GM21367 (cell line): Measurements from ENCODE around the gene HMGCS1.
A peak's percentile ranks its signal among the peaks of the same experiment; 100 is the strongest.
"Not testable (repeated sequence)": the region's sequence is repeated elsewhere in the genome, so short reads cannot be mapped to it uniquely, and the experiment has no call there.

Source experiments
- ATAC-seq: cut with Tn5 transposase; IDR thresholded peaks from one replicate; pipeline ENCODE4 v1.9.1; 2021; ENCODE audit not compliant: unreplicated experiment

Gene HMGCS1

GRCh38 chr5:43313035-43313853, at the start of gene HMGCS1:
TSS of gene HMGCS1 (minus strand) at chr5:43313412. CDS start at chr5:43298965, 14,447 bp downstream.
- peak; percentile 95 for ATAC-seq

- ATAC-seq = no peak
Observed at GRCh38 chr5:43358726-43359125, 45.5 kb upstream of the HMGCS1 start.

GRCh38 chr5:43358301-43358700, 45.1 kb upstream of the HMGCS1 start:
- ATAC-seq = no peak

- no peak for ATAC-seq
Observed at GRCh38 chr5:43357878-43358281, 44.7 kb upstream of the HMGCS1 start.

- no peak for ATAC-seq
Observed at GRCh38 chr5:43357067-43357466, 43.9 kb upstream of the HMGCS1 start.

- ATAC-seq = no peak
Observed at GRCh38 chr5:43354774-43355173, 41.6 kb upstream of the HMGCS1 start.

- ATAC-seq = no peak
Observed at GRCh38 chr5:43353668-43354067, 40.5 kb upstream of the HMGCS1 start.

- ATAC-seq = no peak
Observed at GRCh38 chr5:43352915-43353314, 39.7 kb upstream of the HMGCS1 start.

- ATAC-seq = no peak
Observed at GRCh38 chr5:43352131-43352530, 38.9 kb upstream of the HMGCS1 start.

GRCh38 chr5:43348861-43349363, 35.7 kb upstream of the HMGCS1 start:
- ATAC-seq = no peak

- no peak for ATAC-seq
Observed at GRCh38 chr5:43348207-43348606, 35.0 kb upstream of the HMGCS1 start.

GRCh38 chr5:43338862-43339261, 25.6 kb upstream of the HMGCS1 start:
- ATAC-seq = no peak

GRCh38 chr5:43336159-43336558, 22.9 kb upstream of the HMGCS1 start:
- no peak for ATAC-seq

- no peak for ATAC-seq
Observed at GRCh38 chr5:43335681-43336080, 22.5 kb upstream of the HMGCS1 start.

- ATAC-seq = no peak
Observed at GRCh38 chr5:43332401-43332800, 19.2 kb upstream of the HMGCS1 start.

GRCh38 chr5:43325624-43326023, 12.4 kb upstream of the HMGCS1 start:
- ATAC-seq = not testable (repeated sequence)

GRCh38 chr5:43323488-43323887, 10.3 kb upstream of the HMGCS1 start:
- ATAC-seq = not testable (repeated sequence)

- ATAC-seq = no peak
Observed at GRCh38 chr5:43320846-43321245, 7.6 kb upstream of the HMGCS1 start.

GRCh38 chr5:43316421-43316820, 3.2 kb upstream of the HMGCS1 start:
- no peak for ATAC-seq

- ATAC-seq = no peak
Observed at GRCh38 chr5:43315682-43316081, 2.5 kb upstream of the HMGCS1 start.

- no peak for ATAC-seq
Observed at GRCh38 chr5:43315263-43315662, 2.1 kb upstream of the HMGCS1 start.

GRCh38 chr5:43314724-43315123, 1.5 kb upstream of the HMGCS1 start:
- no peak for ATAC-seq
